ENCODE results near the gene MRPS10. TPM values are rescaled to one million over a fixed set of nuclear protein-coding genes. Genes with fewer than 3 reads are reported as not detected.
"Not testable (repeated sequence)": the region's sequence is repeated elsewhere in the genome, so short reads cannot be mapped to it uniquely, and the experiment has no call there.

MRPS10 gene
- total and polyA plus RNA-seq, 7 donors, result 40.3 to 110 (median 54.5) TPM

DNA sequence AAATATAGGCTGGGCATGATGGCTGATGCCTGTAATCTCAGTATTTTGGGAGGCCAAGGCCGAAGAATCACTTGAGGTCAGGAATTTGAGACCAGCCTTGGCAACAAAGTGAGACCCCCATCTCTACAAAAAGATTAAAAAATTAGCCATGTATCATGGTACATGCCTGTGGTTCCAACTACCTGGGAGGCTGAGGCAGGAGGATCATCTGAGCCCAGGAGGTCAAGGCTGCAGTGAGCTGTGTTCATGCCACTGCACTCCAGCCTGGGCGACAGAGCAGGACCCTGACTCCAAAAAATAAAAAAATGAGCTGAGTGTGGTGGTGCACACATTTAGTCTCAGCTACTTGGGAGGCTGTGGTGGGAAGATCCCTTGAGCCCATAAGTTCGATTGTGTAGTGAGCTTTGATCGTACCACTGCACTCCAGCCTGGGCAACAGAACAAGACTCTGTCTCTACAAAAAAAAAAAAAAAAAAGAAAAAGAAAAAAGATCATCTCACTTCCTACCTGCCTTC, 12.8 kb downstream of the MRPS10 start:
- Histone ChIP-seq H3K27ac (no peak overlapping the region), H3K27me3 (ENCODE audit: insufficient read depth in 3 of 3, low read length in 2 of 3) (no peaks in the 10 kb centered on the region), H3K36me3 (ENCODE audit: insufficient read depth in 1 of 2, low read depth in 1 of 2) (peaks cover 3 to 73% of the 10 kb centered on the region in 2 donors), H3K4me3 (no peak overlapping the region), H3K4me1 (no peaks in the 10 kb centered on the region), H3K9me3 (no peaks in the 10 kb centered on the region)
- DNase-seq (no peak), ATAC-seq (no peak)
- TF ChIP-seq, protein P1, sequence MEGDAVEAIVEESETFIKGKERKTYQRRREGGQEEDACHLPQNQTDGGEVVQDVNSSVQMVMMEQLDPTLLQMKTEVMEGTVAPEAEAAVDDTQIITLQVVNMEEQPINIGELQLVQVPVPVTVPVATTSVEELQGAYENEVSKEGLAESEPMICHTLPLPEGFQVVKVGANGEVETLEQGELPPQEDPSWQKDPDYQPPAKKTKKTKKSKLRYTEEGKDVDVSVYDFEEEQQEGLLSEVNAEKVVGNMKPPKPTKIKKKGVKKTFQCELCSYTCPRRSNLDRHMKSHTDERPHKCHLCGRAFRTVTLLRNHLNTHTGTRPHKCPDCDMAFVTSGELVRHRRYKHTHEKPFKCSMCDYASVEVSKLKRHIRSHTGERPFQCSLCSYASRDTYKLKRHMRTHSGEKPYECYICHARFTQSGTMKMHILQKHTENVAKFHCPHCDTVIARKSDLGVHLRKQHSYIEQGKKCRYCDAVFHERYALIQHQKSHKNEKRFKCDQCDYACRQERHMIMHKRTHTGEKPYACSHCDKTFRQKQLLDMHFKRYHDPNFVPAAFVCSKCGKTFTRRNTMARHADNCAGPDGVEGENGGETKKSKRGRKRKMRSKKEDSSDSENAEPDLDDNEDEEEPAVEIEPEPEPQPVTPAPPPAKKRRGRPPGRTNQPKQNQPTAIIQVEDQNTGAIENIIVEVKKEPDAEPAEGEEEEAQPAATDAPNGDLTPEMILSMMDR (IDR thresholded peaks at IDR 0.05), result no peak
- intact Hi-C loops (cut with DNase I), result no loop called here
- 94 to 97% (median 96%) methylated on average over 4 of the region's 4 CpGs for WGBS, 3 donors

DNA sequence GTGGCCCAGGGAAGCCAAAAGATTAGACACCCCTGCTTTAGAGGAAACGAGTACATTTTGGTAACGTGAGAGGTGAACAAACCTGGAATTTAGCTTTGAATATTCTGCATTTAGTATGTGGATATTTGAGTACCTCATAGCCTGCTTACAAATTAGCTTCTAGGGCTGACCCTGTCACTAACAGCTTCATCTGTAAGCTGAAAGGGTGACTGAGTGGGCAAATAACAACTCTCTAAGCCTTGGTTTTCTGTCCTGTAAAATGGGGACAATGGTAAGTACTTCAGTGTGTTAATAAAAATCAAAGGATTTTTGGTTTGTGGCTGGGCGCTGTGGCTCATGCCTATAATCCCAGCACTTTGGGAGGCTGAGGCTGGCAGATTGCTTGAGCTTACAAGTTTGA, 14.5 kb downstream of the MRPS10 start:
- Histone ChIP-seq H3K4me1 (no peaks in the 10 kb centered on the region), H3K27me3 (ENCODE audit: insufficient read depth in 3 of 3, low read length in 2 of 3) (no peaks in the 10 kb centered on the region), H3K4me3 (no peak overlapping the region), H3K36me3 (ENCODE audit: insufficient read depth in 1 of 2, low read depth in 1 of 2) (peaks cover 3 to 57% of the 10 kb centered on the region in 2 donors), H3K9me3 (no peaks in the 10 kb centered on the region), H3K27ac (no peak overlapping the region)
- DNase-seq (no peak), ATAC-seq (no peak)
- 82 to 93% (median 85%) methylated on average over 3 of the region's 3 CpGs for WGBS, 3 donors
- TF ChIP-seq, protein P1 (IDR thresholded peaks at IDR 0.05), result no peak
- intact Hi-C loops (cut with DNase I), result no loop called here

DNA sequence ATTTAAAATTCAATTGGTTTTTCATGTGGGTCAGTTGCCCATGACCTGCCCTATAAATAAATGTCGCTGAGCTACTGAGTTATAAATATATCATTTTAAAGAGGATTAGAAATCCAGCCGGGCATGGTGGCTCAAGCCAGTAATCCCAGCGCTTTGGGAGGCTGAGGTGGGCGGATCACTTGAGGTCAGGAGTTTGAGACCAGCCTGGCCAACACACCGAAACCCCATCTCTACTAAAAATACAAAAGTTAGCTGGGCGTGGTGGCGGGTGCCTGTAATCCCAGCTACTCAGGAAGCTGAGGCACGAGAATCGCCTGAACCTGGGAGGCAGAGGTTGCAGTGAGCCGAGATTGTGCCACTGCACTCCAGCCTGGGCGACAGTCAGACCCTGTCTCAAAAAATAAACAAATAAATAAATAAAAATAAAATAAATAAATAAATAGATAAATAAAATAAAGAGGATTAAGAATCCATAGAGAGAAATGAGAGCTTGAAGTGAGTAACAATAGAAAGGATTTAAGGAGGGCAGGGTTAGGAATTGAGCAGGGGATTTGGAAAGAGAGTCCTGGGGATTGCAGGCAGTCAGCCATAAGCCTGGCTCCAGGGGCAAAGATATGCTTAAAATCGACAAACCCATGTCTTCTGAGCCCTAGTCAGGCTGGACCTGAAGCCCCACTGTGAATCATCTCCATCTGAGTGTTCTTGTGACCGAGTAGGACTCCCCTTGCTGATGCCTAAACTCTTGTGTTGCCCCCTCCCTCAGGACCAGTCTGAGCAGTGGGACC, 15.3 kb downstream of the MRPS10 start:
- H3K4me3 ChIP-seq; H3K9me3 ChIP-seq; intact Hi-C loops (cut with DNase I); H3K27me3 ChIP-seq (ENCODE audit: insufficient read depth in 3 of 3, low read length in 2 of 3); DNase-seq; ATAC-seq; H3K27ac ChIP-seq; H3K4me1 ChIP-seq: not testable (repeated sequence)
- WGBS, 3 donors, result 50 to 77% (median 55%) methylated on average over 13 of the region's 13 CpGs
- H3K36me3 ChIP-seq (ENCODE audit: insufficient read depth in 1 of 2, low read depth in 1 of 2), result peaks cover 0 to 48% of the 10 kb centered on the region in 2 donors

DNA sequence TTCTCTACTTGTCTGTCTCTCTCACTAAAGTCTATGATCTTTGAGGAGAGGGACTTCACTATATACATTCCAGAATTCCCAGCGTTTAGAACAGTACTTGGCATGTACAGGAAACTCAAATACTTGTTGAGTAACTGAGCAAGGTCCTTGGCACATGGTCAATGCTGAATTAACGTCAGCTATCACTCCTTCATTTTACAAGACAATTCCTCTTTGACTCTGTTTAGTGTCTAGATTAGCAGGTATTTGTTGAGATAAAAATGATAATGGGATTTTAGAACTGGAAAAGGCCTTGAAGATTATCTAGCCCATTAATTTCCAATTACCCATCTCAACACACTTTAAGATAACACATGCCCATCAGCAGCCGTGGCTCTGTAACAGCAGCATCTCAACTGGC, 16.3 kb downstream of the MRPS10 start:
- peaks cover 0 to 39% of the 10 kb centered on the region in 2 donors for H3K36me3 ChIP-seq (ENCODE audit: insufficient read depth in 1 of 2, low read depth in 1 of 2)
- no peaks in the 10 kb centered on the region for H3K9me3 ChIP-seq
- TF ChIP-seq, protein P1 (IDR thresholded peaks at IDR 0.05), result no peak
- H3K27ac ChIP-seq, result no peak overlapping the region
- DNase-seq (no peak), ATAC-seq (no peak)
- no peaks in the 10 kb centered on the region for H3K27me3 ChIP-seq (ENCODE audit: insufficient read depth in 3 of 3, low read length in 2 of 3)
- WGBS, 3 donors, result 39 to 59% (median 49%) methylated on average over 3 of the region's 3 CpGs
- intact Hi-C loops (cut with DNase I), result no loop called here
- no peak overlapping the region for H3K4me3 ChIP-seq
- H3K4me1 ChIP-seq, result no peaks in the 10 kb centered on the region

DNA sequence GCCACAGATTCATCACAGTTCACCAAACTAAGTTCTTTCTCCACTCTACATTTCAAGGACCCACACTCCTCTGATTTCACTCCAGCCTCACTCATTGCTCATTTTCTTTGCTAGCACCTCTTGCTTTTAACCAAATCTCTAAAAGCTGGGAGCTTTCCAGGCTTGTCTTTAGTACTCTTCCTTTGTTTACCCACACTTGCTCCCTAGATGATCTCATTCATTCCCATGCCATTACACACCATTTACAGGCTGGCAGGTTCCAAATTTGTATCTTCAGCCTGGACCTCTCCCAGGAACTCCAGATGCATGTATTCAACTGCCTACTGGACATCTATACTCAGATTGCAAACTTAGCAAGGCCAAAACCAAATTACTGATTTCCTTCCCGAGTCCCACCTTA, 17.6 kb downstream of the MRPS10 start:
- ATAC-seq, result peak in 1 of 4 donors; percentile 24
- WGBS, 3 donors, result 37 to 70% (median 68%) methylated on average over 1 of the region's 1 CpG
- intact Hi-C loops (cut with DNase I), result no loop called here

More for the DNA sequence above, 17.6 kb downstream of the MRPS10 start:
- H3K9me3 ChIP-seq, result no peaks in the 10 kb centered on the region
- TF ChIP-seq, protein P1 (IDR thresholded peaks at IDR 0.05), result no peak
- H3K4me3 ChIP-seq, result no peak overlapping the region
- peaks cover 0 to 26% of the 10 kb centered on the region in 2 donors for H3K36me3 ChIP-seq (ENCODE audit: insufficient read depth in 1 of 2, low read depth in 1 of 2)
- no peaks in the 10 kb centered on the region for H3K27me3 ChIP-seq (ENCODE audit: insufficient read depth in 3 of 3, low read length in 2 of 3)
- H3K27ac ChIP-seq, result no peak overlapping the region
- no peaks in the 10 kb centered on the region for H3K4me1 ChIP-seq
- no peak for DNase-seq
